Stimulated activated CD8-positive, alpha-beta memory T cell treated with anti-CD3 and anti-CD28 coated beads, Interleukin-7, amount 100 ng/mL, for 1 hour (primary cell): ENCODE measurements around the gene RTP1.
"Not testable (repeated sequence)": the region's sequence is repeated elsewhere in the genome, so short reads cannot be mapped to it uniquely, and the experiment has no call there.

Experiments used
- DNase-seq, 2 donors: peaks; one replicate each; pipeline ENCODE4 v3.0.0-alpha.2; 2020; ENCODE audit warnings: low read depth in 2 of 2

Gene RTP1

GRCh38 chr3:187197335-187197649, at the start of gene RTP1:
Gene RTP1, plus strand, starts transcription at chr3:187197486. Its CDS starts 30 bp downstream, at chr3:187197516.
- no peak for DNase-seq

DNA sequence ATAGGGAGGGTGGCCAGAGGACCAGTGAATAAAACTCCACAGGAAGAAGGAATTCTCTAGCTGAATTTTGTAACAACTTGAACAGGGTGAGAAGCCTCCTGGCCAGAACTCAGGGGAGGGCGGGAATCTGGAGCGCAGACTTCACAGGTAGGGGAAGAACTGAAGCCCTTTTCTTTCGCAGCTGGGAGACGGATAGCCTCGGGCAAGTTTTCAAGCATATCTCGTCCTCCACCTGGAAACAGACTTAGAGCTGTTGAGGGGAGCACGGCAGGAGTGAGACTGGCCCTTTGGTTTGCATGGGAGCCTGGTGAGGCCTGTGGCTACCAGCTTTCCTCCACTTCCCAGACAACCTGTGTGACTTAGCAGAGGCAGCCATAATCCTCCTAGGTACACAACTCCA, 47.1 kb upstream of the RTP1 start:
- DNase-seq = no peak

- peak; percentile 21 to 42 for DNase-seq
Observed at GRCh38 chr3:187150599-187150998, 46.7 kb upstream of the RTP1 start.

- DNase-seq = no peak
Observed at GRCh38 chr3:187161556-187161955, 35.7 kb upstream of the RTP1 start.

DNA sequence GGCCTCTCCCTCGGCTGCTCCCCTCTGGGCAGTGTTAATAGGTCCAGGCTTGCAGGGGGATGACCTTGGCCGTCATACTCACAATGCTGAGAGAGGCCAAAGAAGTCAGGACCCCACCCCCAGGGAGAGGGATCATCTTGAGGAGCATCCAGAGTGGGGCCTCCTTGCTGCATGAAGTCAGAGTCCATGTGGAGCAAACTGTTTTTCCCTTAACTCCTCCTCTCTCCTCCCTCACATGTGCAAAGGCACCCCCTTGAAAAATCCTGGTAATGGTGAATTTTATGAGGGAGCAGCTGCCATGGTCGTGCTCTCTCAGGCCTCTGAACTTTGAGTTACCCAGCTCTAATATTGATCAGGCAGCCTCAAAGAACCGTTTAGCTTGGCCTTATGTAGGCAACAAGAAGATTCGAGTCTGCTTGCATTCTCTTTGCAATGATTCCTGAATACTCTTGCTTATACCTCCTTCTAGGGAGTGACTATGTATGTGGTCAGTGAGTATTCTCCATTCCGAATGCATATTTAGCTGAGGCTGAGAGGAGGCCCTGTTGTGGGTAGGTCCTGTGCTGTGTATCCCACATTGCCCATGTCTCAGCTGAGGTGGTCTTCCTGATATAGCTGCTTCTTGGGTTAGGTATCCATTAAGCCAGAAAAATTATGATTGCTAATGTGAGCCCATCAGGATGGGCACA, 34.9 kb upstream of the RTP1 start:
- DNase-seq = no peak

GRCh38 chr3:187165144-187165543, 32.1 kb upstream of the RTP1 start:
- no peak for DNase-seq

- no peak for DNase-seq
Observed at GRCh38 chr3:187166750-187167149, 30.5 kb upstream of the RTP1 start.

GRCh38 chr3:187167777-187168176, 29.5 kb upstream of the RTP1 start:
- DNase-seq = no peak

DNA sequence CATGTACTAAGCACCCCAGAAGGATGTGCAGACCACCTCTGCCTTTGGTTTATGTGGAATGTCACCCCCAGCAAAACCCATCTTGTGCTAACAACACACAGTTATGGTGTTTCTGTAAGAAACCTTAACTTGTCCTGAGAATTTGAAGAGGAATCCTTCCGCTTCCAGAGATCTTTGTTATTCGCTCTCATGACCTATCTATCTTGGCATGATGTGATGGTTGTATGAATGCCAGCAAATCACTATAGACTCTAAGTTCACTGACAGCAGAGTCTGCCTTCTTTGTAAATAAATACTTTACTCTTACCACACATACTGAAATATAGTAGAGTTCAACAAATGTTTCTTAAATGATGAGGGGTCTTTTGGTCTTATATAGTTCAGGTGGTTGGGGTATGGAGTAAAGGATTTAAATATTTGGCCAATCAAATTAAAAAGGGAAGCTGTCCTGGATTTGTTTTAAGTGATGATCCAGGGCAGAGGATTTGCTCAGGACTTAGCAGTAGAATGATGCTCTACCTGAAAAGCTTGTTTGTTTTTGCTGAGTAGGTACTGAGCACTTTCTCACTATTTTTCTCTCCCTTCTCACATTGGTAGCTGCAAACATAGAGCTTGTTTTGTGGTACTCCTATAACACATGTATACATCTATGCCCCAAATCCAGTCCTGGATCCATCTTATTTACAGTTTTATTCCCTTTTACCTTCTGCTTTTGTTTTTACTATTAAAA, 27.9 kb upstream of the RTP1 start:
- DNase-seq = no peak

- DNase-seq = not testable (repeated sequence)
Observed at GRCh38 chr3:187170911-187171310, 26.4 kb upstream of the RTP1 start.

- no peak for DNase-seq
Observed at GRCh38 chr3:187172929-187173328, 24.4 kb upstream of the RTP1 start.

- DNase-seq = no peak
Observed at GRCh38 chr3:187181454-187182170, 15.7 kb upstream of the RTP1 start.

DNA sequence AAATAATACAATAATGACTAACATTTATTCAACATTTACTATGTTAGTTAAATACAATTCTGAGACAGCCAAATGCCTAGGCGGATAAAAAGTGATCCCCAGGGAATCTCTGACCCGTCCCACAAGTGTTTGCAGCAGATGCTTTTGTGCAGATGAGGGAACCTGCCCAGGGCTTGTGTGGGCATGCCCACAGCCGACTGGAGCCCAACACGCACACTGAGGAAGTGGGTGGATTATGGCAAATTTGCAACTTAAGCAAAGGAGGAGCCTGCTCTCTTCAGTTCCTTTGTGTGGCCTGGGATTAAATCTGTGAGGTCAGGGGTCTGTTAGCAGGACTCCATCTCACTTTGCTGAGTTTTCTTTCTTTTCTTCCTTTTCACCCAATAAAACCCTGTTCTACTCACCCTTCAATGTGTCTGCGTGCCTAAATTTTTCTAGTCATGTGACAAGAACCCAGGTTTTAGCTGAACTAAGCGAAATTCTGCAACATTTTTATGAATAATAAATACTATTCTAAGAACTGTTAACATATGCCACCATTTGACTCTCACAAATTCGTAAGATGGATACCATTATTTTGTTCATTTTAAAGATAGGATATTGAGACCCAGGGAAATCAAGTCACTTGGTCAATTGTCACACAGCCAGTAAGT, 13.9 kb upstream of the RTP1 start:
- DNase-seq = no peak

- DNase-seq = no peak
Observed at GRCh38 chr3:187183903-187184302, 13.4 kb upstream of the RTP1 start.

DNA sequence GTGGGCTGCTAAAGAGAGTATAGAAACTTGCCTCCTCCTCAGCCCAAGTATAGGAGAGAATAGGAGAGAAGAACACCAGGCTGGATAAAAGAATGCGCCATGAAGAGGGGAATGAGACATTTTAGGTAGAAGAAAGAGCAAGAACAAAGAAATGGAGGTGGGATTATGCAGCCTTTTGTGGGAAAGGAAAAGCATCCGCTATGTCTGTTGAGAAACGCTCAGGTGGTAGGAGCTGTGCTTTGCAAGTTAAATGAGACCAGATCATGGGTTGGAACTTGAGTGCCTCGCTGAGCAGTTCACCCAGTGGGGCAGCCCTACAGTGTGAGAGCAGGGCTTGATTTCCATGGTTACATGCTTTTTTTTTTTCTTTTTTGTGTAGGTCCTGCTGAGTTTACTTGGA, 11.5 kb upstream of the RTP1 start:
- DNase-seq = no peak

DNA sequence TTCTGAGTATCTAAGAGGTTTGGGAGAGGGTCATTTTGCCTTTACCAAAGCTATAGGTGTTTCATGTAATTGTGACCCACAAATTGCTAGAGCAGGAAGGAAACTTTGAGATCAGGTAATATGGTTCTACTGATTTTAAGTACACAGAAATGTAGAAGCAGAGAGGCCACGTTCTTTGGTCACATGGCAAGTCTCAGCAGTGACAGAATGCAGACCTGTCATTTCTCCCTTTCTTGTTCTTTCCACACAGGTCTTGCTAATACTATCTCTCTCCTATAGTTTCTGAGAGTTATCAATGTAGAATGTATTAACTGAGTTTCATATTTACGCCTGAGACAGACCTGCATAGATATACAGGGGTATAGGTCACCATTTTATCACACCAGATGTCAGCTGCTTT, 10.9 kb upstream of the RTP1 start:
- no peak for DNase-seq

GRCh38 chr3:187186801-187187421, 10.4 kb upstream of the RTP1 start:
- DNase-seq = no peak

- no peak for DNase-seq
Observed at GRCh38 chr3:187188931-187189330, 8.4 kb upstream of the RTP1 start.

DNA sequence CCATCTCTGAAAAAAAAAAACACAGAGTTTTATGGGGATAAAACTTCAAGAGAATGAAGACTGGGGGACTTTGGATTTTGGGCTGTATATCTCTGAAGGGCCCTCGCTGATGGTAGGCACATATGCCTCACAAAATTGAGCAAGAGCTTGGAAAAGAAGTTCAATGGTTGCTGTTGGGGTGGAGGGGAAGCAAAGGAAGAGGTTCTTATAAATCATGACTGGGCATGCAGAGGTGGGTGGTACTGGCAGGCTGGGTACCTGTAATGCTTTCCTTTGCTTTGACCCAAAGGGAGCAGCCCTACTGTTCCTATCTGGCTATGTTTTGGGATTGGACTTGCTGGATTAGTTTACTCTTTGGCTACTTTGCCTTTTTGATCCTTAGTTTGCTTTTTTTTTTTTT, 6.0 kb upstream of the RTP1 start:
- no peak for DNase-seq

DNA sequence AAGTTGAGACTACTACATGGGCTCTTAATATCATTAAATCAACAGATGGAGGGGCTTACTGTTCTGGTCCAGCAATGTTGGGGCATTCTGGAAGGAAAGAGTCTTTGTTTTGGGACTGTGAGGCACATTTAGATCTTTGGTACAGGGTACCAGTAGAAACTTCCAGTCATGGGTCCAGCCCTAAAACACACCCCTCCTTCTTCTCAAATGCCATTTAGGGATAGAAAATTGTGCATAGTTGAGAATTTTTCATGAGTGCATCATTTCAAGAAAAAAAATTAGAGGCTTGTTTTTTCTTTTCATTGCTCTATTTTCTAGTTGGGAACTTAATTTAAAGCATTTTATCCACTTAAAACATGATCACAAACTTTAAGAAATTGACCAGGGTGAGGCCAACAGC, 4.1 kb upstream of the RTP1 start:
- no peak for DNase-seq

- no peak for DNase-seq
Observed at GRCh38 chr3:187196573-187197334, 532 bp upstream of the RTP1 start.
